Measurements from ENCODE around the gene HDAC4.

DNA sequence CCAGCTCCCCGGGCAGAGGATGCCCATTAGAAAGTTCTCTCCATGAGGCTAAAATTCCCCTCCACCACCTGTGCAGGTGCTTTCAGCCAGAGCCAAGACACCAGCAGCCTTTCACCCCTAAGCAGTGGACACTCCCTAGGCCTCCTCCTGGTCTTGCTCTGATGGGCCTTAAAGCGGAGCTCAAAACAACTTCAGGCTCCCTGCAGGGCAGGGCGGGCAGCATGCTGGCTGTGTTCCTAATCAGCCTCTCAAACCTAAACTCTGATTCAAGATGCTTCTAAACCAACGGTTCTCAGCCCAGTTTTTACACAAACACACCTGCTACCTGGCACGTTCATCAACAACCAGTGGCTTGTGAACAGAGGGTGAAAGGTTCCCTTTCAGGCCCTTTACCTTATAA, 298.6 kb downstream of the HDAC4 start:
- TF ChIP-seq, protein P1, sequence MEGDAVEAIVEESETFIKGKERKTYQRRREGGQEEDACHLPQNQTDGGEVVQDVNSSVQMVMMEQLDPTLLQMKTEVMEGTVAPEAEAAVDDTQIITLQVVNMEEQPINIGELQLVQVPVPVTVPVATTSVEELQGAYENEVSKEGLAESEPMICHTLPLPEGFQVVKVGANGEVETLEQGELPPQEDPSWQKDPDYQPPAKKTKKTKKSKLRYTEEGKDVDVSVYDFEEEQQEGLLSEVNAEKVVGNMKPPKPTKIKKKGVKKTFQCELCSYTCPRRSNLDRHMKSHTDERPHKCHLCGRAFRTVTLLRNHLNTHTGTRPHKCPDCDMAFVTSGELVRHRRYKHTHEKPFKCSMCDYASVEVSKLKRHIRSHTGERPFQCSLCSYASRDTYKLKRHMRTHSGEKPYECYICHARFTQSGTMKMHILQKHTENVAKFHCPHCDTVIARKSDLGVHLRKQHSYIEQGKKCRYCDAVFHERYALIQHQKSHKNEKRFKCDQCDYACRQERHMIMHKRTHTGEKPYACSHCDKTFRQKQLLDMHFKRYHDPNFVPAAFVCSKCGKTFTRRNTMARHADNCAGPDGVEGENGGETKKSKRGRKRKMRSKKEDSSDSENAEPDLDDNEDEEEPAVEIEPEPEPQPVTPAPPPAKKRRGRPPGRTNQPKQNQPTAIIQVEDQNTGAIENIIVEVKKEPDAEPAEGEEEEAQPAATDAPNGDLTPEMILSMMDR (IDR thresholded peaks at IDR 0.05) = no peak
- no peak for TF ChIP-seq ZFX (IDR thresholded peaks at IDR 0.05; ENCODE audit: borderline replicate concordance)

Measured in 22Rv1 (cell line).